H9 (cell line): ENCODE measurements around the gene SDHAF4. TPM values are rescaled to one million over a fixed set of nuclear protein-coding genes. Genes with fewer than 3 reads are reported as not detected.

ENCODE experiments used
- DNase-seq: peaks from one replicate; pipeline ENCODE4 v3.0.0-alpha.2; 2017
- H2AFZ ChIP-seq: one replicate; pipeline ENCODE4 v1.6.1; 2013; ENCODE audit warnings: mild to moderate bottlenecking, low read length, control low read depth, moderate library complexity
- H2AK5ac ChIP-seq: 2 replicates; pipeline ENCODE4 v1.6.1; 2013; ENCODE audit warnings: low read length, control low read depth, mixed read lengths; ENCODE audit not compliant: insufficient read length
- H2BK120ac ChIP-seq: one replicate; pipeline ENCODE4 v1.6.1; 2013; ENCODE audit warnings: low read depth, mild to moderate bottlenecking, low read length, control low read depth, inconsistent platforms; ENCODE audit not compliant: poor library complexity, severe bottlenecking
- H2BK12ac ChIP-seq: 2 replicates; pipeline ENCODE4 v1.6.1; 2013; ENCODE audit warnings: low read length, control low read depth, mixed read lengths, low read depth; ENCODE audit not compliant: insufficient read length
- H2BK15ac ChIP-seq: 2 replicates; pipeline ENCODE4 v1.6.1; 2013; ENCODE audit warnings: low read depth, low read length, control low read depth
- H2BK20ac ChIP-seq: one replicate; pipeline ENCODE4 v1.6.1; 2013; ENCODE audit warnings: low read depth, mild to moderate bottlenecking, low read length, control low read depth, inconsistent platforms; ENCODE audit not compliant: poor library complexity, severe bottlenecking
- H2BK5ac ChIP-seq: 2 replicates; pipeline ENCODE4 v1.6.1; 2013; ENCODE audit warnings: low read length, control low read depth, mixed read lengths; ENCODE audit not compliant: insufficient read length
- H3K14ac ChIP-seq: 2 replicates; pipeline ENCODE4 v1.6.1; 2013; ENCODE audit warnings: low read length, control low read depth; ENCODE audit not compliant: insufficient read depth
- H3K18ac ChIP-seq: 2 replicates; pipeline ENCODE4 v1.6.1; 2013; ENCODE audit warnings: low read depth, mild to moderate bottlenecking, mixed read lengths, low read length, control low read depth; ENCODE audit not compliant: insufficient read length
- H3K23ac ChIP-seq: 2 replicates; pipeline ENCODE4 v1.6.1; 2013; ENCODE audit warnings: low read length, control low read depth, mixed read lengths, low read depth; ENCODE audit not compliant: insufficient read length
- H3K23me2 ChIP-seq: 2 replicates; pipeline ENCODE4 v1.6.1; 2013; ENCODE audit warnings: low read depth, mild to moderate bottlenecking, mixed read lengths, low read length, control low read depth; ENCODE audit not compliant: insufficient read length, poor library complexity, severe bottlenecking
- H3K27ac ChIP-seq: 2 replicates; pipeline ENCODE4 v1.5.1; 2013; ENCODE audit warnings: low read length, control low read depth, mixed read lengths, low read depth; ENCODE audit not compliant: insufficient read length
- H3K27me3 ChIP-seq: 2 replicates; pipeline ENCODE4 v1.6.1; 2013; ENCODE audit warnings: low read length, control low read depth, inconsistent platforms; ENCODE audit not compliant: insufficient read depth
- H3K4ac ChIP-seq: 2 replicates; pipeline ENCODE4 v1.6.1; 2013; ENCODE audit warnings: low read depth, mild to moderate bottlenecking, control low read depth, inconsistent platforms, low read length, moderate library complexity
- H3K4me1 ChIP-seq: 2 replicates; pipeline ENCODE4 v1.6.1; 2013; ENCODE audit warnings: low read length, control low read depth, inconsistent platforms; ENCODE audit not compliant: insufficient read depth
- H3K4me2 ChIP-seq: 2 replicates; pipeline ENCODE4 v1.6.1; 2013; ENCODE audit warnings: low read length, control low read depth, mixed read lengths; ENCODE audit not compliant: insufficient read length, insufficient read depth
- H3K56ac ChIP-seq: 2 replicates; pipeline ENCODE4 v1.6.1; 2013; ENCODE audit warnings: low read depth, mild to moderate bottlenecking, mixed read lengths, low read length, control low read depth; ENCODE audit not compliant: insufficient read length
- H3K79me1 ChIP-seq: 2 replicates; pipeline ENCODE4 v1.6.1; 2013; ENCODE audit warnings: low read depth, mild to moderate bottlenecking, moderate library complexity, low read length, control low read depth, inconsistent platforms; ENCODE audit not compliant: insufficient read depth, poor library complexity, severe bottlenecking
- H3K79me2 ChIP-seq: 2 replicates; pipeline ENCODE4 v1.6.1; 2013; ENCODE audit warnings: low read length, control low read depth, inconsistent platforms; ENCODE audit not compliant: insufficient read depth
- H3K9ac ChIP-seq: 2 replicates; pipeline ENCODE4 v1.6.1; 2013; ENCODE audit warnings: low read length, control low read depth, mixed read lengths; ENCODE audit not compliant: insufficient read length; ENCODE audit errors: extremely low read depth
- H3K9me3 ChIP-seq: one replicate; pipeline ENCODE4 v1.6.1; 2013; ENCODE audit warnings: low read depth, low read length, inconsistent platforms; ENCODE audit not compliant: control insufficient read depth
- H3T11ph ChIP-seq: one replicate; pipeline ENCODE4 v1.6.1; 2013; ENCODE audit warnings: mild to moderate bottlenecking, low read length, control low read depth, inconsistent platforms
- H4K20me1 ChIP-seq: one replicate; pipeline ENCODE4 v1.6.1; 2013; ENCODE audit not compliant: control insufficient read depth, insufficient read length, insufficient read depth
- H4K5ac ChIP-seq: 2 replicates; pipeline ENCODE4 v1.6.1; 2013; ENCODE audit warnings: low read depth, mild to moderate bottlenecking, mixed read lengths, low read length, control low read depth; ENCODE audit not compliant: insufficient read length
- H4K8ac ChIP-seq: replicated peaks from 2 replicates; pipeline ENCODE4 v1.6.1; 2013; ENCODE audit warnings: low read length, control low read depth, mixed read lengths, low read depth; ENCODE audit not compliant: insufficient read length
- H4K91ac ChIP-seq: 2 replicates; pipeline ENCODE4 v1.6.1; 2013; ENCODE audit warnings: low read depth, mild to moderate bottlenecking, moderate library complexity, mixed read lengths, low read length, control low read depth; ENCODE audit not compliant: insufficient read length
- H3K27ac Mint-ChIP-seq, 3 experiments: 2 replicates in 2 of 3; 3 replicates in 1 of 3; pipeline ENCODE4 v1.8.0; 2020 to 2021; ENCODE audit warnings: mixed read lengths in 3 of 3, mild to moderate bottlenecking in 1 of 3, moderate library complexity in 1 of 3
- H3K27me3 Mint-ChIP-seq: 2 replicates; pipeline ENCODE4 v1.8.0; 2021; ENCODE audit warnings: low read depth, mild to moderate bottlenecking, moderate library complexity, mixed read lengths
- H3K36me3 Mint-ChIP-seq, 3 experiments: 2 replicates in 2 of 3; 3 replicates in 1 of 3; pipeline ENCODE4 v1.8.0; 2020 to 2021; ENCODE audit warnings: low read depth in 3 of 3, mixed read lengths in 3 of 3; ENCODE audit not compliant: insufficient read depth in 1 of 3
- H3K4me1 Mint-ChIP-seq, 2 experiments: 2 replicates each; pipeline ENCODE4 v1.8.0; 2020; ENCODE audit warnings: mixed read lengths in 2 of 2
- H3K4me3 Mint-ChIP-seq, 2 experiments: 2 replicates in 1 of 2; 3 replicates in 1 of 2; pipeline ENCODE4 v1.8.0; 2020 to 2021; ENCODE audit warnings: mild to moderate bottlenecking in 2 of 2, mixed read lengths in 2 of 2, moderate library complexity in 1 of 2
- H3K9me3 Mint-ChIP-seq, 2 experiments: 2 replicates in 1 of 2; 3 replicates in 1 of 2; pipeline ENCODE4 v1.8.0; 2020; ENCODE audit warnings: mild to moderate bottlenecking in 2 of 2, mixed read lengths in 2 of 2, moderate library complexity in 1 of 2
- WGBS: extraction: QIAGEN DNeasy Blood & Tissue Kit; methylation state at CpG from one replicate; pipeline ENCODE4 v1.1.7; 2013; ENCODE audit warnings: missing lambda C conversion rate, low lambda C conversion rate, mixed read lengths; ENCODE audit not compliant: insufficient read length; ENCODE audit errors: extremely low coverage; 5-methylcytosine and 5-hydroxymethylcytosine counted together
- total RNA-seq: library from RNA; stranded (reverse); gene quantifications from 2 replicates; pipeline ENCODE4 v1.2.1, GENCODE V29; 2021
- TF ChIP-seq, protein P1 (sequence below): fragments of 200-600 bp; sonication (generic); conservative IDR thresholded peaks from 3 replicates; pipeline ENCODE4 v1.8.0; 2021; ENCODE audit warnings: antibody characterized with exemption, mild to moderate bottlenecking

Gene SDHAF4
- total RNA-seq, 1 experiment from 2014 or later = 9.2 TPM

GRCh38 chr6:70593118-70593486 is 26.4 kb downstream of the SDHAF4 start:
- H3K36me3 Mint-ChIP-seq = peaks cover 8 to 23% (median 13%) of the 10 kb centered on the region in 3 experiments
- no peaks in the 10 kb centered on the region for H4K20me1 ChIP-seq
- no peak overlapping the region for H3K27ac ChIP-seq

More at GRCh38 chr6:70593118-70593486, 26.4 kb downstream of the SDHAF4 start:
- Histone ChIP-seq H3K14ac (no peak overlapping the region), H4K8ac (no peak overlapping the region), H2BK5ac (no peak overlapping the region), H2AK5ac (no peak overlapping the region), H3K4me1 (no peaks in the 10 kb centered on the region), H2BK12ac (no peak overlapping the region), H2AFZ (no peak overlapping the region), H3K23ac (no peak overlapping the region), H3K23me2 (no peaks in the 10 kb centered on the region), H3K9me3 (no peaks in the 10 kb centered on the region), H3K79me2 (no peaks in the 10 kb centered on the region), H3K18ac (no peak overlapping the region), H4K91ac (no peak overlapping the region), H3K4me2 (no peak overlapping the region), H4K5ac (no peak overlapping the region), H3K79me1 (no peaks in the 10 kb centered on the region), H2BK120ac (no peak overlapping the region), H2BK15ac (no peak overlapping the region), H3K4ac (no peak overlapping the region), H3T11ph (no peak overlapping the region), H3K27me3 (no peaks in the 10 kb centered on the region), H3K9ac (no peak overlapping the region), H2BK20ac (no peak overlapping the region), H3K56ac (no peak overlapping the region)
- peaks cover 0 to 6% of the 10 kb centered on the region in 2 experiments; a peak in 3 of 5 replicates for H3K9me3 Mint-ChIP-seq
- H3K4me1 Mint-ChIP-seq = peaks cover 8% of the 10 kb centered on the region in 2 experiments
- H3K27ac Mint-ChIP-seq = no peak overlapping the region
- DNase-seq = no peak
- H3K27me3 Mint-ChIP-seq = no peaks in the 10 kb centered on the region
- no CpG with 5 or more reads among the region's 3 CpGs for WGBS
- TF ChIP-seq, protein P1, sequence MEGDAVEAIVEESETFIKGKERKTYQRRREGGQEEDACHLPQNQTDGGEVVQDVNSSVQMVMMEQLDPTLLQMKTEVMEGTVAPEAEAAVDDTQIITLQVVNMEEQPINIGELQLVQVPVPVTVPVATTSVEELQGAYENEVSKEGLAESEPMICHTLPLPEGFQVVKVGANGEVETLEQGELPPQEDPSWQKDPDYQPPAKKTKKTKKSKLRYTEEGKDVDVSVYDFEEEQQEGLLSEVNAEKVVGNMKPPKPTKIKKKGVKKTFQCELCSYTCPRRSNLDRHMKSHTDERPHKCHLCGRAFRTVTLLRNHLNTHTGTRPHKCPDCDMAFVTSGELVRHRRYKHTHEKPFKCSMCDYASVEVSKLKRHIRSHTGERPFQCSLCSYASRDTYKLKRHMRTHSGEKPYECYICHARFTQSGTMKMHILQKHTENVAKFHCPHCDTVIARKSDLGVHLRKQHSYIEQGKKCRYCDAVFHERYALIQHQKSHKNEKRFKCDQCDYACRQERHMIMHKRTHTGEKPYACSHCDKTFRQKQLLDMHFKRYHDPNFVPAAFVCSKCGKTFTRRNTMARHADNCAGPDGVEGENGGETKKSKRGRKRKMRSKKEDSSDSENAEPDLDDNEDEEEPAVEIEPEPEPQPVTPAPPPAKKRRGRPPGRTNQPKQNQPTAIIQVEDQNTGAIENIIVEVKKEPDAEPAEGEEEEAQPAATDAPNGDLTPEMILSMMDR = no peak
- H3K4me3 Mint-ChIP-seq = no peak overlapping the region
